ENCODE data around the gene TPRG1. TPM values are rescaled to one million over a fixed set of nuclear protein-coding genes. Genes with fewer than 3 reads are reported as not detected.

The TPRG1 gene
- total and polyA plus RNA-seq, 2 of the 8 experiments (the other 6 are each of a cell fraction or from before 2014, with no cell fraction given) = 0.37 to 0.47 TPM

GRCh38 chr3:189272500-189273119 is 100.8 kb downstream of the TPRG1 start:
- Histone ChIP-seq H4K91ac (replicated peaks; ENCODE audit: insufficient read length, low read length) (no peak overlapping the region), H3K9ac (replicated peaks in 1 of 4; ENCODE audit: extremely low read depth in 1 of 4, low read depth in 3 of 4, low read length in 3 of 4) (no peak overlapping the region), H2AFZ (ENCODE audit: low read length) (no peak overlapping the region), H3K4me3 (ENCODE audit: extremely low read depth in 1 of 4, insufficient read depth in 2 of 4, low read depth in 3 of 4, low read length in 4 of 4) (no peak overlapping the region), H2BK120ac (replicated peaks; ENCODE audit: low read depth, low read length) (no peak overlapping the region), H3K27me3 (replicated peaks in 1 of 4; ENCODE audit: control insufficient read depth in 3 of 4, extremely low read depth in 1 of 4, insufficient read depth in 3 of 4, low read length in 3 of 4) (no peaks in the 10 kb centered on the region), H3K9me3 (ENCODE audit: insufficient read depth in 2 of 2, low read depth in 1 of 2, low read length in 1 of 2) (no peaks in the 10 kb centered on the region), H2BK20ac (ENCODE audit: low read length) (no peak overlapping the region), H3K23ac (ENCODE audit: insufficient read length) (no peak overlapping the region), H3K56ac (replicated peaks; ENCODE audit: insufficient read length, low read depth, low read length) (no peak overlapping the region), H3K23me2 (ENCODE audit: low read depth, low read length) (no peaks in the 10 kb centered on the region), H3K27ac (ENCODE audit: low read depth, low read length) (no peak overlapping the region), H4K8ac (ENCODE audit: extremely low read depth, insufficient read depth, low read length) (no peak overlapping the region), H3K4me1 (replicated peaks in 1 of 4; ENCODE audit: control insufficient read depth in 3 of 4, insufficient read depth in 4 of 4, low read length in 3 of 4) (no peaks in the 10 kb centered on the region), H4K5ac (ENCODE audit: insufficient read length, low read depth, low read length) (no peak overlapping the region), H2BK5ac (ENCODE audit: low read depth, low read length) (no peak overlapping the region), H2BK12ac (ENCODE audit: low read depth, low read length) (no peak overlapping the region), H3K4ac (replicated peaks; ENCODE audit: insufficient read length, low read depth, low read length) (no peak overlapping the region), H2BK15ac (ENCODE audit: low read length) (no peak overlapping the region), H3K79me2 (ENCODE audit: control insufficient read depth in 1 of 2, insufficient read depth in 2 of 2, low read length in 2 of 2) (no peaks in the 10 kb centered on the region), H4K20me1 (replicated peaks in 1 of 2; ENCODE audit: control insufficient read depth in 1 of 2, insufficient read depth in 2 of 2, low read length in 2 of 2) (no peaks in the 10 kb centered on the region), H3K4me2 (ENCODE audit: insufficient read depth in 1 of 2, low read depth in 2 of 2, low read length in 2 of 2) (no peak overlapping the region), H3K36me3 (ENCODE audit: control insufficient read depth in 2 of 4, insufficient read depth in 4 of 4, low read length in 3 of 4) (no peaks in the 10 kb centered on the region), H3K14ac (ENCODE audit: insufficient read length) (no peak overlapping the region), H3K18ac (ENCODE audit: extremely low read depth, low read length) (no peak overlapping the region), H2AK5ac (ENCODE audit: low read depth, low read length) (no peak overlapping the region), H3K79me1 (ENCODE audit: low read depth, low read length) (no peaks in the 10 kb centered on the region)
- FAIRE-seq = no peak
- TF ChIP-seq KDM5A (IDR thresholded peaks at IDR 0.05; ENCODE audit: low read length) = no peak
- TF ChIP-seq HDAC6 (IDR thresholded peaks at IDR 0.05; ENCODE audit: low read depth, low read length) = no peak
- TF ChIP-seq RXRA (IDR thresholded peaks at IDR 0.05; ENCODE audit: insufficient read depth, low read depth, low read length) = no peak
- peak in 2 of 3 experiments; percentile 44 to 61; a peak in 2 of 4 replicates for TF ChIP-seq CTCF (IDR thresholded peaks at IDR 0.05; ENCODE audit: control extremely low read depth in 1 of 3, insufficient read depth in 1 of 3, low read depth in 1 of 3, low read length in 3 of 3)
- TF ChIP-seq POLR2A (IDR thresholded peaks at IDR 0.05; ENCODE audit: control extremely low read depth in 1 of 2, low read depth in 2 of 2, low read length in 2 of 2) = no peak
- TF ChIP-seq USF2 (IDR thresholded peaks at IDR 0.05; ENCODE audit: low read length) = no peak
- TF ChIP-seq ASH2L (IDR thresholded peaks at IDR 0.05; ENCODE audit: low read length) = no peak
- TF ChIP-seq RAD21 (IDR thresholded peaks at IDR 0.05 in 1 of 2, conservative IDR thresholded peaks at IDR 0.05 in 1 of 2; ENCODE audit: low read depth in 2 of 2, low read length in 2 of 2) = peak; percentile 80 to 85
- TF ChIP-seq KDM4A (IDR thresholded peaks at IDR 0.05; ENCODE audit: low read depth, low read length, severe bottlenecking) = no peak
- TF ChIP-seq BACH1 (IDR thresholded peaks at IDR 0.05; ENCODE audit: low read length) = no peak
- WGBS, 2 experiments (ENCODE audit: extremely low coverage in 1 of 2, insufficient coverage in 1 of 2, insufficient read length in 1 of 2, insufficient replicate concordance in 2 of 2, low coverage in 1 of 2, low lambda C conversion rate in 2 of 2, missing lambda C conversion rate in 1 of 2) = 84% methylated on average over 4 of the region's 4 CpGs; no CpG with 5 or more reads in 1 of the 2 experiments
- no peak for DNase-seq (ENCODE audit: low read depth in 1 of 2, low spot score in 2 of 2)
- POLR2A ChIA-PET (ENCODE audit: partially characterized antibody) = no interaction called here
- CTCF ChIA-PET (ENCODE audit: partially characterized antibody) = interaction anchor here (0.5 to 4.3 kb wide), 64 partner anchors 9 to 830 kb away, joined by 3 to 25 read pairs (median 4); no protein-coding TSS in a partner anchor

All from H1 (cell line).